OCI-LY1 (cell line): ENCODE data around the gene IL21R.

Source experiments
- H2AFZ ChIP-seq: fragments of 200-600 bp; sonication (generic), shearing (Covaris generic); 2 replicates; pipeline ENCODE4 v1.6.0; 2014; ENCODE audit warnings: antibody characterized with exemption, mild to moderate bottlenecking, low read length
- H3F3A ChIP-seq: fragments of 200-600 bp; sonication (generic), shearing (Covaris generic); 2 replicates; pipeline ENCODE4 v1.6.0; 2014; ENCODE audit warnings: mild to moderate bottlenecking, antibody characterized with exemption, low read length, moderate library complexity; ENCODE audit not compliant: insufficient read depth
- H3K27ac ChIP-seq: fragments of 200-600 bp; sonication (generic); 2 replicates; pipeline ENCODE4 v1.5.1; 2014; ENCODE audit warnings: low read length, mixed run types, mild to moderate bottlenecking, low read depth; ENCODE audit not compliant: poor library complexity, severe bottlenecking
- H3K27me3 ChIP-seq: fragments of 200-600 bp; sonication (generic); 2 replicates; pipeline ENCODE4 v1.6.0; 2014; ENCODE audit warnings: antibody characterized with exemption, mild to moderate bottlenecking, low read length, moderate library complexity; ENCODE audit not compliant: insufficient read depth
- H3K36me3 ChIP-seq: fragments of 200-600 bp; sonication (generic); 2 replicates; pipeline ENCODE4 v1.6.1; 2014; ENCODE audit warnings: mild to moderate bottlenecking, antibody characterized with exemption, low read length, moderate library complexity, mixed read lengths; ENCODE audit not compliant: insufficient read depth
- H3K4me1 ChIP-seq: fragments of 200-600 bp; sonication (generic); 2 replicates; pipeline ENCODE4 v1.5.1; 2014; ENCODE audit warnings: mild to moderate bottlenecking, low read length, moderate library complexity; ENCODE audit not compliant: insufficient read depth, severe bottlenecking
- H3K4me2 ChIP-seq: fragments of 200-600 bp; sonication (generic), shearing (Covaris generic); 2 replicates; pipeline ENCODE4 v1.6.1; 2014; ENCODE audit warnings: low read length
- H3K4me3 ChIP-seq: fragments of 200-600 bp; sonication (generic); 2 replicates; pipeline ENCODE4 v1.5.1; 2014; ENCODE audit warnings: low read length, low read depth, mild to moderate bottlenecking, mixed read lengths; ENCODE audit not compliant: poor library complexity, severe bottlenecking
- H3K79me2 ChIP-seq: fragments of 200-600 bp; shearing (Covaris generic); 2 replicates; pipeline ENCODE4 v1.6.1; 2016; ENCODE audit warnings: mixed run types, low read length, mixed read lengths; ENCODE audit not compliant: insufficient read depth
- H3K9ac ChIP-seq: fragments of 200-600 bp; sonication (generic), shearing (Covaris generic); 2 replicates; pipeline ENCODE4 v1.6.1; 2014; ENCODE audit warnings: mild to moderate bottlenecking, low read length, mixed read lengths
- H3K9me2 ChIP-seq: fragments of 200-600 bp; sonication (generic), shearing (Covaris generic); 2 replicates; pipeline ENCODE4 v1.6.1; 2014; ENCODE audit warnings: low read depth, mild to moderate bottlenecking, low read length, mixed read lengths
- H3K9me3 ChIP-seq: fragments of 200-600 bp; shearing (Covaris generic); 2 replicates; pipeline ENCODE4 v1.6.1; 2014; ENCODE audit warnings: low read length, mixed read lengths
- H4K20me1 ChIP-seq: fragments of 200-600 bp; sonication (generic), shearing (Covaris generic); 2 replicates; pipeline ENCODE4 v1.6.0; 2016; ENCODE audit warnings: mild to moderate bottlenecking, low read length; ENCODE audit not compliant: insufficient read depth
- CTCF ChIP-seq: fragments of 200-600 bp; sonication (generic), shearing (Covaris generic); IDR thresholded peaks from 2 replicates; pipeline ENCODE4 v1.5.1; 2017; ENCODE audit warnings: mild to moderate bottlenecking, antibody characterized with exemption, low read length, moderate library complexity, mixed read lengths
- EZH2 ChIP-seq: fragments of 200-600 bp; sonication (generic), shearing (Covaris generic); IDR thresholded peaks from 2 replicates; pipeline ENCODE4 v1.8.0; 2017; ENCODE audit warnings: borderline replicate concordance, mixed run types, mild to moderate bottlenecking, antibody characterized with exemption, low read length, moderate library complexity, mixed read lengths

IL21R gene

GRCh38 chr16:27462200-27462845 is 60.3 kb downstream of the IL21R start:
- H3K9me3 ChIP-seq = no peaks in the 10 kb centered on the region
- H3K9ac ChIP-seq = no peak overlapping the region
- no peaks in the 10 kb centered on the region for H3K79me2 ChIP-seq
- no peak overlapping the region for H3K27ac ChIP-seq
- TF ChIP-seq EZH2 = no peak
- TF ChIP-seq CTCF = no peak
- no peak overlapping the region for H2AFZ ChIP-seq
- H3K4me2 ChIP-seq = no peak overlapping the region
- no peak overlapping the region for H3K4me3 ChIP-seq
- no peaks in the 10 kb centered on the region for H4K20me1 ChIP-seq
- H3F3A ChIP-seq = no peaks in the 10 kb centered on the region
- no peaks in the 10 kb centered on the region for H3K4me1 ChIP-seq
- H3K9me2 ChIP-seq = no peaks in the 10 kb centered on the region
- peaks cover 59% of the 10 kb centered on the region for H3K36me3 ChIP-seq
- H3K27me3 ChIP-seq = no peaks in the 10 kb centered on the region

- H3F3A ChIP-seq = no peaks in the 10 kb centered on the region
- no peaks in the 10 kb centered on the region for H3K79me2 ChIP-seq
- TF ChIP-seq CTCF (no peak), EZH2 (no peak)
- H3K4me1 ChIP-seq = no peaks in the 10 kb centered on the region
- H3K27me3 ChIP-seq = no peaks in the 10 kb centered on the region
- H3K4me3 ChIP-seq = no peak overlapping the region
- no peak overlapping the region for H3K9ac ChIP-seq
- H2AFZ ChIP-seq = no peak overlapping the region
- no peaks in the 10 kb centered on the region for H4K20me1 ChIP-seq
- peaks cover 67% of the 10 kb centered on the region for H3K36me3 ChIP-seq
- H3K9me2 ChIP-seq = no peaks in the 10 kb centered on the region
- no peaks in the 10 kb centered on the region for H3K9me3 ChIP-seq
- H3K4me2 ChIP-seq = no peak overlapping the region
- H3K27ac ChIP-seq = no peak overlapping the region
Measured at GRCh38 chr16:27462846-27463682, 61.1 kb downstream of the IL21R start.

- no peak for TF ChIP-seq EZH2
- TF ChIP-seq CTCF = no peak
- Histone ChIP-seq H3K36me3 (peaks cover 74% of the 10 kb centered on the region), H3K4me2 (no peak overlapping the region)
Measured at GRCh38 chr16:27463741-27464591, 62.0 kb downstream of the IL21R start.

More at GRCh38 chr16:27463741-27464591, 62.0 kb downstream of the IL21R start:
- no peaks in the 10 kb centered on the region for H3K27me3 ChIP-seq
- no peak overlapping the region for H3K4me3 ChIP-seq
- no peaks in the 10 kb centered on the region for H3K4me1 ChIP-seq
- H3K9ac ChIP-seq = no peak overlapping the region
- H4K20me1 ChIP-seq = no peaks in the 10 kb centered on the region
- H3K79me2 ChIP-seq = no peaks in the 10 kb centered on the region
- H3K9me2 ChIP-seq = no peaks in the 10 kb centered on the region
- H3F3A ChIP-seq = no peaks in the 10 kb centered on the region
- H2AFZ ChIP-seq = no peak overlapping the region
- H3K27ac ChIP-seq = no peak overlapping the region
- no peaks in the 10 kb centered on the region for H3K9me3 ChIP-seq
